H1 (cell line): ENCODE data around the gene HUWE1. TPM values are rescaled to one million over a fixed set of nuclear protein-coding genes. Genes with fewer than 3 reads are reported as not detected.

Experiments used
- CHD2 ChIP-seq: IDR thresholded peaks from 2 replicates; pipeline ENCODE4 v1.6.1; 2012; ENCODE audit warnings: low read length, improper control_type of control experiment
- GABPA ChIP-seq: IDR thresholded peaks from 2 replicates; pipeline ENCODE4 v1.6.1; 2011; ENCODE audit warnings: mild to moderate bottlenecking, low read length, moderate library complexity, borderline replicate concordance; ENCODE audit not compliant: insufficient read depth
- KDM4A ChIP-seq: IDR thresholded peaks from one replicate; pipeline ENCODE4 v1.7.1; 2012; ENCODE audit warnings: low read depth, mild to moderate bottlenecking, moderate library complexity, low read length, inconsistent platforms; ENCODE audit not compliant: severe bottlenecking
- RXRA ChIP-seq: IDR thresholded peaks from 2 replicates; pipeline ENCODE4 v1.6.1; 2011; ENCODE audit warnings: low read depth, mild to moderate bottlenecking, low read length, moderate library complexity; ENCODE audit not compliant: insufficient read depth
- SRF ChIP-seq: IDR thresholded peaks from 2 replicates; pipeline ENCODE4 v1.6.1; 2011; ENCODE audit warnings: mild to moderate bottlenecking, low read depth, low read length, moderate library complexity
- TEAD4 ChIP-seq: IDR thresholded peaks from 2 replicates; pipeline ENCODE4 v1.6.1; 2012; ENCODE audit warnings: low read depth, low read length, inconsistent platforms, mixed read lengths
- USF2 ChIP-seq: IDR thresholded peaks from 2 replicates; pipeline ENCODE4 v1.6.1; 2011; ENCODE audit warnings: low read length, improper control_type of control experiment
- polyA plus RNA-seq, 7 experiments: library from polyadenylated mRNA; depleted of rRNA in 3 of 7; stranded (reverse) in 5 of 7; unstranded in 2 of 7; fragments of >200 nt in 5 of 7; fragments of 200-250 nt in 2 of 7; gene quantifications; 1 replicate in 5 of 7; 2 replicates in 1 of 7; 4 replicates in 1 of 7; pipeline versions ENCODE4 v1.2.1 to v1.2.3, GENCODE V29; 2011 to 2013; ENCODE audit warnings: missing spikeins in 2 of 7, mixed read lengths in 2 of 7
- total RNA-seq: library from RNA; stranded (reverse); fragmentation: NEBNext Ultra II Directional; extraction: Animal tissue kit (Norgen Biotek cat#: 25700); gene quantifications from 2 replicates; pipeline ENCODE4 v1.2.1, GENCODE V29; 2021
- TF ChIP-seq, protein P1 (sequence below): fragments of 300-600 bp; sonication (generic); IDR thresholded peaks from 2 replicates; pipeline ENCODE4 v1.7.1; 2012; ENCODE audit warnings: low read length, moderate library complexity, mild to moderate bottlenecking, inconsistent platforms; ENCODE audit not compliant: insufficient replicate concordance

Gene HUWE1
- total and polyA plus RNA-seq, 2 of the 8 experiments (the other 6 are each of a cell fraction or from before 2014, with no cell fraction given), result 114 to 252 TPM

DNA sequence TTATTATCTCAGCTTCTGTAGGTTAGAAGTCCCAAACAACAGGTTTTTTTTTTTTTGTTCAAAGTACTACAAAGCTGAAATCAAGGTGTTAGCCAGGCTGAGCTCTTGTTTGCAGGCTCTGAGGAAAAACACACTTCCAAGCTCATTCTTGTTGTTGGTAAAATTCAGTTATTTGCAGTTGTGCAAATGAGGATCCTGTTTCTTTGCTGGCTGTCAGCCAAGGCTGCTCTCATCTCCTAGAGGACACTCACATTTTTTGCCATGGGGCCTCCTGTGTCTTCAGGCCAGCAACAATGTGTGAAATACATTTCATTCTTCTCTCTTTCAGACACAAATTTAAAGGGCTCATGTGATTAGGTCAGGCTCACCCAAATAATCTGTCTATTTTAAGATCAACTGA, 192.1 kb downstream of the HUWE1 start (continued):
- TF ChIP-seq, protein P1, sequence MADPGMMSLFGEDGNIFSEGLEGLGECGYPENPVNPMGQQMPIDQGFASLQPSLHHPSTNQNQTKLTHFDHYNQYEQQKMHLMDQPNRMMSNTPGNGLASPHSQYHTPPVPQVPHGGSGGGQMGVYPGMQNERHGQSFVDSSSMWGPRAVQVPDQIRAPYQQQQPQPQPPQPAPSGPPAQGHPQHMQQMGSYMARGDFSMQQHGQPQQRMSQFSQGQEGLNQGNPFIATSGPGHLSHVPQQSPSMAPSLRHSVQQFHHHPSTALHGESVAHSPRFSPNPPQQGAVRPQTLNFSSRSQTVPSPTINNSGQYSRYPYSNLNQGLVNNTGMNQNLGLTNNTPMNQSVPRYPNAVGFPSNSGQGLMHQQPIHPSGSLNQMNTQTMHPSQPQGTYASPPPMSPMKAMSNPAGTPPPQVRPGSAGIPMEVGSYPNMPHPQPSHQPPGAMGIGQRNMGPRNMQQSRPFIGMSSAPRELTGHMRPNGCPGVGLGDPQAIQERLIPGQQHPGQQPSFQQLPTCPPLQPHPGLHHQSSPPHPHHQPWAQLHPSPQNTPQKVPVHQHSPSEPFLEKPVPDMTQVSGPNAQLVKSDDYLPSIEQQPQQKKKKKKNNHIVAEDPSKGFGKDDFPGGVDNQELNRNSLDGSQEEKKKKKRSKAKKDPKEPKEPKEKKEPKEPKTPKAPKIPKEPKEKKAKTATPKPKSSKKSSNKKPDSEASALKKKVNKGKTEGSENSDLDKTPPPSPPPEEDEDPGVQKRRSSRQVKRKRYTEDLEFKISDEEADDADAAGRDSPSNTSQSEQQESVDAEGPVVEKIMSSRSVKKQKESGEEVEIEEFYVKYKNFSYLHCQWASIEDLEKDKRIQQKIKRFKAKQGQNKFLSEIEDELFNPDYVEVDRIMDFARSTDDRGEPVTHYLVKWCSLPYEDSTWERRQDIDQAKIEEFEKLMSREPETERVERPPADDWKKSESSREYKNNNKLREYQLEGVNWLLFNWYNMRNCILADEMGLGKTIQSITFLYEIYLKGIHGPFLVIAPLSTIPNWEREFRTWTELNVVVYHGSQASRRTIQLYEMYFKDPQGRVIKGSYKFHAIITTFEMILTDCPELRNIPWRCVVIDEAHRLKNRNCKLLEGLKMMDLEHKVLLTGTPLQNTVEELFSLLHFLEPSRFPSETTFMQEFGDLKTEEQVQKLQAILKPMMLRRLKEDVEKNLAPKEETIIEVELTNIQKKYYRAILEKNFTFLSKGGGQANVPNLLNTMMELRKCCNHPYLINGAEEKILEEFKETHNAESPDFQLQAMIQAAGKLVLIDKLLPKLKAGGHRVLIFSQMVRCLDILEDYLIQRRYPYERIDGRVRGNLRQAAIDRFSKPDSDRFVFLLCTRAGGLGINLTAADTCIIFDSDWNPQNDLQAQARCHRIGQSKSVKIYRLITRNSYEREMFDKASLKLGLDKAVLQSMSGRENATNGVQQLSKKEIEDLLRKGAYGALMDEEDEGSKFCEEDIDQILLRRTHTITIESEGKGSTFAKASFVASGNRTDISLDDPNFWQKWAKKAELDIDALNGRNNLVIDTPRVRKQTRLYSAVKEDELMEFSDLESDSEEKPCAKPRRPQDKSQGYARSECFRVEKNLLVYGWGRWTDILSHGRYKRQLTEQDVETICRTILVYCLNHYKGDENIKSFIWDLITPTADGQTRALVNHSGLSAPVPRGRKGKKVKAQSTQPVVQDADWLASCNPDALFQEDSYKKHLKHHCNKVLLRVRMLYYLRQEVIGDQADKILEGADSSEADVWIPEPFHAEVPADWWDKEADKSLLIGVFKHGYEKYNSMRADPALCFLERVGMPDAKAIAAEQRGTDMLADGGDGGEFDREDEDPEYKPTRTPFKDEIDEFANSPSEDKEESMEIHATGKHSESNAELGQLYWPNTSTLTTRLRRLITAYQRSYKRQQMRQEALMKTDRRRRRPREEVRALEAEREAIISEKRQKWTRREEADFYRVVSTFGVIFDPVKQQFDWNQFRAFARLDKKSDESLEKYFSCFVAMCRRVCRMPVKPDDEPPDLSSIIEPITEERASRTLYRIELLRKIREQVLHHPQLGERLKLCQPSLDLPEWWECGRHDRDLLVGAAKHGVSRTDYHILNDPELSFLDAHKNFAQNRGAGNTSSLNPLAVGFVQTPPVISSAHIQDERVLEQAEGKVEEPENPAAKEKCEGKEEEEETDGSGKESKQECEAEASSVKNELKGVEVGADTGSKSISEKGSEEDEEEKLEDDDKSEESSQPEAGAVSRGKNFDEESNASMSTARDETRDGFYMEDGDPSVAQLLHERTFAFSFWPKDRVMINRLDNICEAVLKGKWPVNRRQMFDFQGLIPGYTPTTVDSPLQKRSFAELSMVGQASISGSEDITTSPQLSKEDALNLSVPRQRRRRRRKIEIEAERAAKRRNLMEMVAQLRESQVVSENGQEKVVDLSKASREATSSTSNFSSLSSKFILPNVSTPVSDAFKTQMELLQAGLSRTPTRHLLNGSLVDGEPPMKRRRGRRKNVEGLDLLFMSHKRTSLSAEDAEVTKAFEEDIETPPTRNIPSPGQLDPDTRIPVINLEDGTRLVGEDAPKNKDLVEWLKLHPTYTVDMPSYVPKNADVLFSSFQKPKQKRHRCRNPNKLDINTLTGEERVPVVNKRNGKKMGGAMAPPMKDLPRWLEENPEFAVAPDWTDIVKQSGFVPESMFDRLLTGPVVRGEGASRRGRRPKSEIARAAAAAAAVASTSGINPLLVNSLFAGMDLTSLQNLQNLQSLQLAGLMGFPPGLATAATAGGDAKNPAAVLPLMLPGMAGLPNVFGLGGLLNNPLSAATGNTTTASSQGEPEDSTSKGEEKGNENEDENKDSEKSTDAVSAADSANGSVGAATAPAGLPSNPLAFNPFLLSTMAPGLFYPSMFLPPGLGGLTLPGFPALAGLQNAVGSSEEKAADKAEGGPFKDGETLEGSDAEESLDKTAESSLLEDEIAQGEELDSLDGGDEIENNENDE, result no peak
- TF ChIP-seq USF2 (no peak), SRF (no peak), RXRA (no peak), CHD2 (no peak), GABPA (no peak), KDM4A (no peak), TEAD4 (no peak)
